Activated T-cell treated with anti-CD3 and anti-CD28 coated beads, Interleukin-2, amount 50 U/mL, for 72 hours (primary cell): ENCODE measurements around the gene SLC25A12. TPM values are rescaled to one million over a fixed set of nuclear protein-coding genes. Genes with fewer than 3 reads are reported as not detected.
A peak's percentile ranks its signal among the peaks of the same experiment; 100 is the strongest.

ENCODE experiments used
- ATAC-seq, 2 donors: fragments of 150-1000 bp; cut with Tn5 transposase; replicated peaks in 1 of 2; 2 replicates each; pipeline ENCODE4 v1.10.0; 2021; ENCODE audit warnings: moderate library complexity in 2 of 2, mild to moderate bottlenecking in 1 of 2
- DNase-seq, 2 donors: peaks; one replicate each; pipeline ENCODE4 v3.0.0; 2021 to 2022; ENCODE audit warnings: mixed read lengths in 1 of 2
- H3K27ac Mint-ChIP-seq: one replicate; pipeline ENCODE4 v1.8.0; 2022; ENCODE audit warnings: mild to moderate bottlenecking, moderate library complexity, mixed read lengths
- H3K27me3 Mint-ChIP-seq: one replicate; pipeline ENCODE4 v1.8.0; 2022; ENCODE audit warnings: low read depth, mixed read lengths
- H3K36me3 Mint-ChIP-seq, 2 donors: one replicate each; pipeline ENCODE4 v1.8.0; 2022; ENCODE audit warnings: mixed read lengths in 2 of 2, mild to moderate bottlenecking in 1 of 2; ENCODE audit not compliant: insufficient read depth in 2 of 2
- H3K4me1 Mint-ChIP-seq: one replicate; pipeline ENCODE4 v1.8.0; 2022; ENCODE audit warnings: low read depth, mixed read lengths
- H3K4me3 Mint-ChIP-seq, 2 donors: one replicate each; pipeline ENCODE4 v1.8.0; 2022; ENCODE audit warnings: mild to moderate bottlenecking in 2 of 2, mixed read lengths in 2 of 2, moderate library complexity in 2 of 2
- H3K9me3 Mint-ChIP-seq, 2 donors: one replicate each; pipeline ENCODE4 v1.8.0; 2022; ENCODE audit warnings: mixed read lengths in 2 of 2
- total RNA-seq, 2 donors: library from RNA; stranded (reverse); gene quantifications; one replicate each; pipeline ENCODE4 v1.2.3, GENCODE V29; 2022

Gene SLC25A12, protein sequence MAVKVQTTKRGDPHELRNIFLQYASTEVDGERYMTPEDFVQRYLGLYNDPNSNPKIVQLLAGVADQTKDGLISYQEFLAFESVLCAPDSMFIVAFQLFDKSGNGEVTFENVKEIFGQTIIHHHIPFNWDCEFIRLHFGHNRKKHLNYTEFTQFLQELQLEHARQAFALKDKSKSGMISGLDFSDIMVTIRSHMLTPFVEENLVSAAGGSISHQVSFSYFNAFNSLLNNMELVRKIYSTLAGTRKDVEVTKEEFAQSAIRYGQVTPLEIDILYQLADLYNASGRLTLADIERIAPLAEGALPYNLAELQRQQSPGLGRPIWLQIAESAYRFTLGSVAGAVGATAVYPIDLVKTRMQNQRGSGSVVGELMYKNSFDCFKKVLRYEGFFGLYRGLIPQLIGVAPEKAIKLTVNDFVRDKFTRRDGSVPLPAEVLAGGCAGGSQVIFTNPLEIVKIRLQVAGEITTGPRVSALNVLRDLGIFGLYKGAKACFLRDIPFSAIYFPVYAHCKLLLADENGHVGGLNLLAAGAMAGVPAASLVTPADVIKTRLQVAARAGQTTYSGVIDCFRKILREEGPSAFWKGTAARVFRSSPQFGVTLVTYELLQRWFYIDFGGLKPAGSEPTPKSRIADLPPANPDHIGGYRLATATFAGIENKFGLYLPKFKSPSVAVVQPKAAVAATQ
- total RNA-seq, result 10 to 100 TPM; 27.4 to 36.4 TPM

DNA sequence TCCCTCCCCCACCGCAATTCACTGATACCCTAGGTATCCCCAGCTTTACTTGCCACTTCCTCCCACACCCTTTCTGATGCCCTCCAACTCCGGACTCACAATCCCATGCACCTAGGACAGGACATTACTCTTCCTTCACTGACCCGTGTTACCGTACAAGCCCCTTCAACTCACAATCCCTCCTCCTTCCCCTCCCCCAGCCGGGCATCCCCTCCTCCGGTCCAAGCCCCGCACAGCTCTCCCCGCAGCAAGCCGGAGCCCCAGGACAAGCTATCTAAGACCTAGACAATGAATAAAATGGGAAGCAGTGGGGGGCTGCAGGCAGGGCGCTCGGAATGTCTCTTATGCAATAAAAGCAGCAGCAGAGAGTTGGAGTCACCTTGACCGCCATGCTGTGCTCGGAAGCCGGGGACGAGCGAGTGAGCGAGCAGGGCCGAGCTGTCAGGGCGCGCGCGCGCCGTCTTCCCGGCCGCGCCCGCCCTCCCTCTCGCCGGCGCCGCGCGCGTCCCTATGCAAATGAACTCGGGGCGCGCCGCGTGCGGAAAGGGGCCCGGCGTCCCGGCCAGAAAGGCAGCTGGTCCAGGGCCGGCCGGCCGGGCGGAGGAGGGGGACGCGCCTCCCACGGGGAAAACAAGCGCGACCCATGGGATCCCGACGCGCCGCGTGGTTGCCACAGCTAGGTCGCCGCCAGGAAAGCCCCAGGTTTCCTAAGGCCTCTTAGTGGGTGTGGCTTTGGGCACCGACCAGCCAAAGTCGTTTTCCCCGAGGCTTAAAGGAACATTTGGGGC, at the start of gene SLC25A12:
Gene SLC25A12 (minus strand): TSS at position 421 of the 788 bp plus-strand sequence. CDS start 30 bp downstream, at position 391.
- Mint-ChIP-seq H3K4me1 (peaks cover 48% of the 10 kb centered on the region), H3K36me3 (peaks cover 8 to 20% of the 10 kb centered on the region in 2 donors), H3K9me3 (no peaks in the 10 kb centered on the region), H3K4me3 (peak within 1 kb of the TSS; percentile 88 to 97), H3K27me3 (no peaks in the 10 kb centered on the region), H3K27ac (peak within 1 kb of the TSS; percentile 97)
- ATAC-seq (peak; percentile 99), DNase-seq (peak; percentile 82 to 86)

DNA sequence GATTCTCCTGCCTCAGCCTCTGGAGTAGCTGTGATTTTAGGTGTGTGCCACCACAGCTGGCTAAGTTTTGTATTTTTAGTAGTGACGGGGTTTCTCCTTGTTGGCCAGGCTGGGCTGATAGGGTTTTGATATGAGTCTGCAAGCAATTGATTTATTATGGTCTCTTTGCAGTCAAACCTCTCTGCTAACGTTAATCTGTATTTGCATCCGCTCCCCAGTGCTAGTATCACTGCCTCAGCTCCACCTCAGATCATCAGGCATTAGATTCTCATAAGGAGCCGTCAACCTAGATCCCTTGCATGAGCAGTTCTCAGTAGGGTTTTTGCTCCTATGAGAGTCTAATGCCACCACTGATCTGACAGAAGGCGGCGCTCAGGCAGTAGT, 47.3 kb upstream of the SLC25A12 start:
- H3K9me3 Mint-ChIP-seq, result no peaks in the 10 kb centered on the region
- ATAC-seq (no peak), DNase-seq (no peak)
- peaks cover 14% of the 10 kb centered on the region for H3K4me1 Mint-ChIP-seq
- no peak overlapping the region for H3K4me3 Mint-ChIP-seq
- no peaks in the 10 kb centered on the region for H3K27me3 Mint-ChIP-seq
- peaks cover 2 to 3% of the 10 kb centered on the region in 2 donors for H3K36me3 Mint-ChIP-seq
- H3K27ac Mint-ChIP-seq, result no peak overlapping the region

DNA sequence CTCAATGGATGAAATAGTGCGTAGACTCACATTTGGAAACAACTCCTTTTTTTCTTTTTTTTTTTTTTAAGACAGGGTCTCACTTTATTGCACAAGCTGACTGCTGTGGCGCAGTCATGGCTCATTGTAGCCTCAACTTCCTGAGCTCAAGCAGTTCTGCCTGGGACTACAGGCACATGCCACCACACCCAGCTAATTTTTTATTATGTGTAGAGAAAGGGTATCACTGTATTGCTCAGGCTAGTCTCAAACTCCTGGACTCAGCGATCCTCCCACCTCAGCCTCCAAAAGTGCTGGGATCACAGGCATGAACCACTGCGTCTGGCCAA, 45.7 kb upstream of the SLC25A12 start:
- DNase-seq (no peak), ATAC-seq (no peak)
- peaks cover 23% of the 10 kb centered on the region for H3K4me1 Mint-ChIP-seq
- no peaks in the 10 kb centered on the region for H3K27me3 Mint-ChIP-seq
- H3K9me3 Mint-ChIP-seq, result no peaks in the 10 kb centered on the region
- H3K36me3 Mint-ChIP-seq, result peaks cover 2 to 9% of the 10 kb centered on the region in 2 donors
- no peak overlapping the region for H3K27ac Mint-ChIP-seq
- no peak overlapping the region for H3K4me3 Mint-ChIP-seq

DNA sequence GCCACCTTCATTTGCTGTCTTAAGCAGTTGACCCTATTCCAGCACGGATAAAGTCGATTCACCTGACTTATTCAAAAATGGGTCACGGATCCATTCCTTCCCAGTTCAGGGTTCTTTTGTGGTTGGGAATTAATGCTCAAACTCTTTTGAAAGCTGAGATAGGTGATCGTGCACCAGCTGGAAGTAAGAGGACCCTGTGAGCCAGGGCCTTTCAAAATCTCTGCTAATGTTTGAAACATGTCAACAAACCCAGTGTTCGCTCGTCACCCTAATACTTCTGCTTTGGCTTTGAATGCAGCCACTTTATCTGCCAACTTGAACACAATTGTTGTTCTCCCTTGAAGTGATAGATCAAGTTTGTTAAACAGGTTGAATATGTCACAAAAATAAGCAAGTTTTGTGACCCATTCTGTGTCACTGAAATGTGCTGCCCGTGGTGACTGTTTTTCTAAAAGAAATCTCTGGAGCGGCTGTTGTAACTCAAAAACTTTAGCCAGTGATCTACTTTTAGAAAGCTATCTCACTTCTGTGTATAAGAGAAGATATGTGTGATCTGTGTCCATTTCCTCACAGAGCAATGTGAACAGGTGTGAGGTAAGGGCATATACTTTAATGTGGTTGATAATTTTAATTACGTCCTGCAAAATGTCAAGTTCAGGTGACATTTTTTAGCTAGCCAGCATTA, 45.2 kb upstream of the SLC25A12 start:
- peaks cover 3 to 10% of the 10 kb centered on the region in 2 donors for H3K36me3 Mint-ChIP-seq
- no peak overlapping the region for H3K27ac Mint-ChIP-seq
- H3K27me3 Mint-ChIP-seq, result no peaks in the 10 kb centered on the region
- H3K4me3 Mint-ChIP-seq, result no peak overlapping the region
- DNase-seq, result no peak
- no peaks in the 10 kb centered on the region for H3K9me3 Mint-ChIP-seq
- ATAC-seq, result no peak
- peaks cover 25% of the 10 kb centered on the region for H3K4me1 Mint-ChIP-seq

DNA sequence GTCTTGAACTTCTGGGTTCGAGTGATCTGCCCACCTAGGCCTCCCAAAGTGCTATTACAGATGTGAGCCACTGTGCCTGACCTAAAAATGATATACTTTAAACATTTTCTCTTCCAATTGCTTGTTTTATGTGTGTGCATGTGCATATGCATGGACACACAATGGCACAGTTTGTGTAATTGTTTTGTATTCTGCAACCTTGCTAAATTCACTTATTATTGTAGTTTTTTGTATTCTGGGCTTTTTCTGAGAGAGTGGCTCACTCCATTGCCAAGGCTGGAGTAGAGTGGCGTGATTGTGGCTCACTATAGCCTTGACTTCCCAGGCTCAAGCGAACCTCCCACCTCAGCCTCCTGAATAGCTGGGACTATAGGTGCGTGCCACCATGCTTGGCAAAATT, 36.3 kb upstream of the SLC25A12 start:
- H3K36me3 Mint-ChIP-seq, result peaks cover 5 to 27% of the 10 kb centered on the region in 2 donors
- no peaks in the 10 kb centered on the region for H3K27me3 Mint-ChIP-seq
- peaks cover 51% of the 10 kb centered on the region for H3K4me1 Mint-ChIP-seq
- DNase-seq, result no peak
- ATAC-seq, result no peak
- no peak overlapping the region for H3K4me3 Mint-ChIP-seq
- no peaks in the 10 kb centered on the region for H3K9me3 Mint-ChIP-seq
- peak overlapping the region; percentile 29 for H3K27ac Mint-ChIP-seq

DNA sequence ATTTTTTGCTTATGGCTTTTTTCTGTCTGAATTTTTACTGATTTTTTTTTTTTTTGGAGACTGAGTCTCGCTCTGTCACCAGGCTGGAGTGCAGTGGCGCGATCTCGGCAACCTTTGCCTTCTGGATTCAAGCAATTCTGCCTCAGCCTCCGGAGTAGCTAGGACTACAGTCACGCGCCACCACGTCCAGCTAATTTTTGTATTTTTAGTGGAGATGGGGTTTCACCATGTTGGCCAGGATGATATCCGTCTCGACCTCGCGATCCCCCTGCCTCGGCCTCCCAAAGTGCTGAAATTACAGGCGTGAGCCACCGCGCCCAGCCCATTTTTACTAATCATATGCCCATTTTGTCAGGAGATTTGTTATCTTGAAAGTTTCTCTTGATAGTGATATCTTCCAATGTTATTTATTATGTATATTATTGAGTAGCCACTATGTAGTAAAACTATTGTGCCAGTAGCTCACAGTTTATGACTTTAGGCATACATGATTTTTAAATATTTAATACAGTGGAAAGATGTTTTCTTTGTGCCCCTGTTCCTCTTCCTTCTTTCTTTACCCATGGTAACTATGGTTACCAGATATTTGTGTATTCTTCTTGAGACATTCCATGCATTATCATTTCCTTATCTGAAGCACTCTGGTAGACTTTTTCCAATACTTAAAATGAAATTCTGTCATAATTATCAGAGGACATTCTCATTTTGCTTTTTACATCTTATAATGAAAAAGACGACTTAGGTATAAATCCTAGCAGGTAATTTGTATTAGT, 30.3 kb upstream of the SLC25A12 start:
- H3K36me3 Mint-ChIP-seq, result peaks cover 2 to 28% of the 10 kb centered on the region in 2 donors
- ATAC-seq (no peak), DNase-seq (no peak)
- H3K4me1 Mint-ChIP-seq, result peaks cover 60% of the 10 kb centered on the region
- H3K27me3 Mint-ChIP-seq, result no peaks in the 10 kb centered on the region
- peak overlapping the region; percentile 99 for H3K27ac Mint-ChIP-seq
- peak overlapping the region; percentile 95 to 100 for H3K4me3 Mint-ChIP-seq
- no peaks in the 10 kb centered on the region for H3K9me3 Mint-ChIP-seq

DNA sequence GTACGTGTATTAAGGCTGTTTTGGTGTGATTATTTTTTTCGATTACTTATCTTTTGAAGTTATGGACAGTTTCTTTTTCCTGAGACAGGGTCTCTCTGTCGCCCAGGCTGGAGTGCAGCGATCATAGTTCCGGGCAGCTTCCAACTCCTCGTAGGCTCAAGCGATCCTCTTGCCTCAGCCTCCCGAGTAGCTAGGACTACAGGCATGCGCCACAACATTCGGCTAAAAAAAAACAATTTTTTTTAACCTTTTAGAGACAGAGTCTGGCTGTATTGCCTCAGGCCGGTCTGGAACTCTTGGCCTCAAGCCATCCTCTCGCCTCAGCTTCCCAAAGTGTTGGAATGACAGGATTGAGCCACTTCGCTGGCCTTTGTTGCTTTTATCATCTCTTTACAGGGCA, 29.2 kb upstream of the SLC25A12 start:
- no peak for DNase-seq
- Mint-ChIP-seq H3K27me3 (no peaks in the 10 kb centered on the region), H3K4me1 (peaks cover 48% of the 10 kb centered on the region), H3K27ac (peak overlapping the region; percentile 99), H3K9me3 (no peaks in the 10 kb centered on the region), H3K36me3 (peaks cover 2 to 22% of the 10 kb centered on the region in 2 donors), H3K4me3 (peak overlapping the region; percentile 95 to 100)
- ATAC-seq, result no peak

DNA sequence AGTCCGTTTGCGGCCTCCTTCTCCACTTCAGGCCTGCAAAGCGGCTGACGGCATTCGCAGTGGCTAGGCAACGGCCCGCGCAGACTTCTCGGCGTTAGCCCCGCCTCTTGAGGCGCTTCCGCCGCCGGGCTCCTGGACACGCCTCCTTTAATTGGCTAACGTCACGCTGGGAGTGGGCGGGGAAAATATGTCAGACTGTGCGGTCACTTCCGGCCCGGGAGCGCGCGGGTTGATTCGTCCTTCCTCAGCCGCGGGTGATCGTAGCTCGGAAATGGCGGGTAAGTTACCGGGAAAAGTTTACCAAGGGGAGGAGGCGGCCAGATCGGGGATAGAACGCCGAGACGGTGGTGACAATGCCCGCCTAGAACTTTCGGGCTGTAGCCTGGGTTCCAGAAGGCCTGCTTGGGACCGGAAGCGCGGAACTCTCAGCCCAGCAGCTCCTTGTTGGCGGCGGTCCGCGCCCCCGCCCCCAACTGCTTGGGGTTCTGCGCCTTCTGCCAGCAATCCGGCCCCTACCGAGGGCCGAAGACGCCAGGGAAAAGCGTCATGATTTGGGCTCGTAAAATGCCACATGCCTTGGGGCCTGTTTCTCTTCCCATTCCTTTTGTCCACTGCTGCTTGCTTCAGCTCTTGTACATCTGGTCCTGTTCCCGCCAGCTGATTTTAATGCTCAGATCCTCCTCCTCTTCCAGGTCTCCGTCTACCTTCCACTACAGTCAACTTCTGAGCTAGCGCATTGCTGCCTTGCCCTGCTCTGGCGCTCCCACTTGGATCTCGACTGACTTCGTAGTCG, 28.4 kb upstream of the SLC25A12 start, which contains the start of gene HAT1:
Gene HAT1 (plus strand): TSS at position 232 of the 793 bp plus-strand sequence. CDS start 40 bp downstream, at position 272.
- Mint-ChIP-seq H3K9me3 (no peaks in the 10 kb centered on the region), H3K4me1 (peaks cover 48% of the 10 kb centered on the region), H3K27ac (peak within 1 kb of the TSS; percentile 99), H3K36me3 (peaks cover 2 to 19% of the 10 kb centered on the region in 2 donors), H3K27me3 (no peaks in the 10 kb centered on the region), H3K4me3 (peak within 1 kb of the TSS; percentile 95 to 100)
- DNase-seq (peak; percentile 97 to 99), ATAC-seq (peak; percentile 98)

DNA sequence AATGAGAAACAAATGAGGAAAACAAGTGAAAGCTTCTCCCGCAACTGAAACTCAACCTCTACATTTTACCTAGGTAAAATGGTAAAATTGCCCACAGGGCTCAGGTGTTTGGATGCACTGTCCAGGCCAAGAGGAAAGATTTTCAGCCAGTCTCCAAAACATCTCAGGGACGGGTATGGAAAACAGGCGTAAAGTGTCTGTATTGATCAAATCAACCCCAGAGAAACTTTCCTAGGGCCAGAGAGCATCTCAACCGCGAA, 27.9 kb upstream of the SLC25A12 start:
- H3K27ac Mint-ChIP-seq, result peak overlapping the region; percentile 87
- H3K4me3 Mint-ChIP-seq, result peak overlapping the region; percentile 95 to 100
- ATAC-seq, result peak in 1 of 2 donors; percentile 29
- no peak for DNase-seq
- no peaks in the 10 kb centered on the region for H3K9me3 Mint-ChIP-seq
- no peaks in the 10 kb centered on the region for H3K27me3 Mint-ChIP-seq
- peaks cover 2 to 15% of the 10 kb centered on the region in 2 donors for H3K36me3 Mint-ChIP-seq
- H3K4me1 Mint-ChIP-seq, result peaks cover 43% of the 10 kb centered on the region

DNA sequence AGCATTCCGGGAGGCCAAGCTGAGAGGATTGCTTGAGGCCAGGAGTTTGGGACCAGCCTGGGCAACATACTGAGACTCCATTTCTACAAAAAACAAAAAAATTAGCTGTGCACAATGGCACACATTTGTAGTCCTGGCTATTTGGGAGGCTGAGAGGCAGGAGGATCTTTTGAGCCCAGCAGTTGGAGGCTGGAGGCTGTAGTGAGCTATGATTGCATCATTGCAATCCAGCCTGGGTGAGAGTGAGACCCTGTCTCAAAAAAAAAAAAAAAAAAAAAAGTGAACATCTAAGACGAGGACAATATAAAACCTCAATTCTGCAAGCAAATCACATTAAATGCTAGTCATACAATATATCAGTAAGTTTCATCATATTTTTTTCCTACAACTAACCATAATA, 25.4 kb upstream of the SLC25A12 start:
- peaks cover 2 to 5% of the 10 kb centered on the region in 2 donors for H3K36me3 Mint-ChIP-seq
- DNase-seq (no peak), ATAC-seq (no peak)
- no peak overlapping the region for H3K27ac Mint-ChIP-seq
- no peaks in the 10 kb centered on the region for H3K9me3 Mint-ChIP-seq
- H3K27me3 Mint-ChIP-seq, result no peaks in the 10 kb centered on the region
- H3K4me1 Mint-ChIP-seq, result peaks cover 25% of the 10 kb centered on the region
- no peak overlapping the region for H3K4me3 Mint-ChIP-seq

DNA sequence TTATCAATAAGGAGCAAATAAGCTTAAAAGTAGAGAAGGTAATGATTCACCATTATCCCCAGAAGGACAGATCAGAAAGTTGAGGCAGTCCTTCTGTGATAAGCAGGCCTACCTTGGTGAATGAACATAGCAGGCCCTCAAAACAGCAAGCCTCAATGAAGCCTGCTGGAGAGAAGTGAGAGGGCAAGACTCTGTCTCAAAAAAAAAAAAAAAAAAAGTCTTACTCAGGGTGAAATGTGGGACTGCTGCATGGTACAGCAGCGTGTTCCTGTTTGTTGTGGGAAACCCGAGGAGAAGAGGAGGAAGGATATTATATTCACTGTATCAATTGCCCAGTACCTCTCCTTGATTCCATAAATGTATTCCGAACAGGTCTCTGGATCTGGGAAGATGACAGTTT, 19.5 kb upstream of the SLC25A12 start:
- Mint-ChIP-seq H3K27me3 (no peaks in the 10 kb centered on the region), H3K4me3 (no peak overlapping the region), H3K4me1 (peaks cover 12% of the 10 kb centered on the region), H3K36me3 (no peaks in the 10 kb centered on the region), H3K27ac (no peak overlapping the region), H3K9me3 (no peaks in the 10 kb centered on the region)
- DNase-seq (no peak), ATAC-seq (no peak)
